Middle frontal gyrus (tissue), 1 donor: ENCODE results near the gene FNBP1.

Experiments used
- DNase-seq: peaks from one replicate; pipeline ENCODE4 v3.0.0-alpha.2; 2015; ENCODE audit warnings: low spot score; ENCODE audit errors: extremely low spot score

Gene FNBP1

DNA sequence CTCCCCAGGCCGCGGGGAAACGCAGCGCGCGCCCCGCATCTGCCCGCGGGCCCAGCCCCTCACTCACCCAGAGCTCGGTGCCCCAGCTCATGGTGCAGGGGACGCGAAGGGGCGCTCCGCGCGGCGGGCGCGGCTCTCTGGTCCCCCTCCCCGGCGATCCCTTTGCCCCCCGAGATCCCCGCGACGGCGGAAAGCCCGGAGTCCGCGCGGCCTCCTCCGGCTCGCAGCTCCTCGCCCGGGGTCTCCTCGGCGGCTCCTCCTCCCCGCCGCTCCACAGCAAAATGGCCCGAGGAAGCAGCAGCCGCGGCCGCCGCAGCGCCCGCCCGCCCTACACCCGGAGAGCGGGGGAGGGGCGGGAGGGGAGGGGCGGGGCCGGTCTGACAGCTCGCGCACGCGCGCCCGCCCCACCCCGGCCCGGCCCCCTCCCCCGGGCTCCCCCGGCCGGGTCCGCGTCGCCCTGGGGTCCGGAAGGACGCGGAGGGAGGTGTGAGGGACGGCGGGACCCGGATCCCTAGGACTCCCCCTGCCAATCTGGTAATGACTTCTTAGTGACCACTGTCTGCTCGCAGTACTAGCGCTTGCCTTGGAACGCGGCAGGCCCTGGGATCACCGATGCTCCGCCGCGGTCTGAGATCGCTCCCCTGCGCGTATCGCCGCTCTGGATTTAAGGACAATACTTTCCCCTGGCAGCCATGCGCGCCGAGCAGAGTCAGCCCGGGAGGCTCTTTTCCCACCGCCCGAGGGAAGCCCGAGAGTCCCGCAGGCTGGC, at the start of gene FNBP1:
FNBP1 (minus strand) TSS at position 305 of the 769 bp plus-strand sequence; CDS start at position 91, 214 bp downstream.
- peak; percentile 45 for DNase-seq

- DNase-seq: no peak
Measured at GRCh38 chr9:130090915-130091314, 47.9 kb upstream of the FNBP1 start.

- no peak for DNase-seq
Measured at GRCh38 chr9:130089141-130089540, 46.2 kb upstream of the FNBP1 start.

DNA sequence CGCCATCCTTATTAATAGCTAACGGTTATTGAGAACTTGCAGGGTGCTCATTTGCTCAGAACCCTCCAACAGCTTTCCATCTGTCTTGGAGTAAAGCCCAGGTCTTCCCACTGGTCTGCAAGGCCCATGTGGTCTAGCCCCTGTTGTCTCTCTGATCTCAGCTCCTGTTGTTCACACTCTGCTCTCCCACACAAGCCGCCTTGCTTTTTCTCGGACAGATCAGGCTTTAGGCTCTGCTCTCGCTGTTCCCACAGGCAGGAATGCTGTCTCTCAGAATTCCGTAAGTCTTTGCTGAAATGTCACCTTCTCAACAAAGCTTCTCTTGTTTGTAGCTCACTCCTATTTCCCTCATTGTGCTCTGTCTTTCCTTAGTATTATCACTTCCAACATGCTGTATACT, 45.1 kb upstream of the FNBP1 start:
- no peak for DNase-seq

DNA sequence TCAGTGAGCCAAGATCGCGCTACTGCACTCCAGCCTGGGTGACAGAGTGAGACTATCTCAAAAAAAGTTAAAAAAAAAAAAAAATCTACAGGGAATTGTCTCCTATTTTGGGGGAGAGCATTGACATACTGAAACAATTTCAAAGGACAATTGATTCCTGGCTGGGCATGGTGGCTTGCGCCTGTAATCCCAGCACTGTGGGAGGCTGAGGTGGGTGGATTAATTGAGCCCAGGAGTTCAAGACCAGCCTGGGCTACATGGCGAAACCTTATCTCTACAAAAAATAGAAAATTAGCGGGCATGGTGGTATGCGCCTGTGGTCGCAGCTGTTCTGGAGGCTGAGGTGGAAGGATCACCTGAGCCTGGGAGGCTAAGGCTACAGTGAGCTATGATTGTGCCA, 41.3 kb upstream of the FNBP1 start:
- no peak for DNase-seq

DNA sequence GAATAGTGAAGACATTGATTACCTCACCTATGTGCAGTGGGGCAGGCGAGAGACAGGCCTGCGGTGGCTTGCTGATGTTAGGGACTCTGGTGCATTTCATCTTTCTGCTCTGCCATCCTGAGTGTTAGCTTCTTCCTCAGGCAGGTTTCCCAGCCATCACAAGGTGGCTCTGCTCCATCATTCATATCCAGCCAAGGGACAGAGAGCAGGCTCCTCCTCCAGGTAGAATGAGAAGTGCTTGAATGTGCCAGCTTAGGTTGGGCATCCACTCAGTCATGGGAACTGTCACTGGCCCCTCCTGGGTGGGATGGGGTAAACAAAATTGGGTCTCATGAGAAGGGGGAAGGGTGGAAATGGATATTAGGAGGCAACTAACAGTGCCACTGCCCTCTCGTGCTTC, 35.6 kb upstream of the FNBP1 start:
- DNase-seq: no peak

GRCh38 chr9:130073373-130073772, 30.4 kb upstream of the FNBP1 start:
- DNase-seq: no peak

DNA sequence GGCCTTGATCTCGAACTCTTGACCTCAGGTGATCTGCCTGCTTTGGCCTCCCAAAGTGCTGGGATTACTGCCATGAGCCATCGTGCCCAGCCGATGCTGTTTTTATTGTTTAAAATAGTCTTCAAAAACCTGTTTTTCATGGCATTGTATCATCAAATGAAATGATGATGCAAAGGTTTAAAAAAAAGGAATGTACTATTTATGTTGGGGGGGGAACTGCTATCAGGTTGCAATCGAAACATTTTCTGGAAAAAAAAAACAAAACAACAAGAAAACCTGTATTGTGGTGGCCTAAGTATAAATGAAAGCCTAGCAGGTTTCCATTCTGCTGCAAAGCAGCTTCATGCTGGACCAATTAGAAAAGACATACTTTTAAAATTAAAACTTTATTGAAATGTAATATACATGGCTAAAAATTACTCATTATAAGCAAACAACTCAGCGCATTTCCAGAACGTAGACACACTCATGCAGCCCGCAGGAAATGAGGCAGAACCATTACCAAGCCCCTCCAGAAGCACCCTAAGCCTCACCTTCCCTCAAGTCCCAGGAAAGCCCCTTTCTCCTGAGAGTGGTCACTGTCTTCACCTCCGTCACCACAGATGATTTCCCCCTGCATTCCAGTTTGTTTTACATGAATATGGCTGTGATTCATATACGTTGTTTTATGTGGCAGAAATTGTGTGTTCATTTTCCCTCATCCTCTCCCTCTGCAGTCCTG, 29.7 kb upstream of the FNBP1 start:
- no peak for DNase-seq

GRCh38 chr9:130069048-130069447, 26.1 kb upstream of the FNBP1 start:
- no peak for DNase-seq

DNA sequence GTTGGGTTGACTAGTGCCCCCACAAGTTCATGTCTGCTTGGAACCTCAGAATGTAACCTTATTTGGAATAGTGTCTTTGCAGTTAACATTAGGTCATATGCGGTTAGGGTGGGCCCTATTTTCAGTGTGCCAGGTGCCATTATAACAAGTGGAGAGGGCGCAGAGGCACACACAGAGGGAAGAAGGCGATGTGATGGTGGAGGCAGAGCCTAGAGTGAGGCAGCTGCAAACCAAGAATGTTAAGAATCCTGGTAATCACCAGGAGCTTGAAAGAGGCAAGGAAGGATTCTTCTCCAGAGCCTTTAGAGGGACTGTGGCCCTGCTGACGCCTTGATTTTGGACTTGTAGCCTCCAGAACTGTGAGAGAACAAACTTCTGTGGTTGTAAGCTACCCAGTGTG, 21.6 kb upstream of the FNBP1 start:
- DNase-seq: no peak

- DNase-seq: no peak
Measured at GRCh38 chr9:130062750-130063149, 19.8 kb upstream of the FNBP1 start.

DNA sequence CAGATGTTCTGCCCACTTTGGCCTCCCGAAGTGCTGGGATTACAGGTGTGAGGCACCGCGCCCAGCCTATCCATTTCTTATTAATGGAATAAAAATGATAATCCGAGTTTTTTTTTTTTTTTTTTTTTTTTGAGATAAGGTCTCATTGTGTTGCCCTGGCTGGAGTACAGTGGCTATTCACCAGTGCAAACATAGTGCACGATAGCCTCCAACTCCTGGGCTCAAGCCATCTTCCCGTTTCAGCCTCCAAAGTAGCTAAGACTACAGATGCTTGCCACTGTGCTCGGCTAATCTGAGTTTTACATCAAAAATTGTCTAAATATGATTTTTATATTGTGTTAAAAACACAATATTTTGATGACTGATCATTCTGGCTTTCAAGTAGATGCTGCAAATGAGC, 17.3 kb upstream of the FNBP1 start:
- no peak for DNase-seq

- DNase-seq: no peak
Measured at GRCh38 chr9:130058887-130059286, 15.9 kb upstream of the FNBP1 start.

DNA sequence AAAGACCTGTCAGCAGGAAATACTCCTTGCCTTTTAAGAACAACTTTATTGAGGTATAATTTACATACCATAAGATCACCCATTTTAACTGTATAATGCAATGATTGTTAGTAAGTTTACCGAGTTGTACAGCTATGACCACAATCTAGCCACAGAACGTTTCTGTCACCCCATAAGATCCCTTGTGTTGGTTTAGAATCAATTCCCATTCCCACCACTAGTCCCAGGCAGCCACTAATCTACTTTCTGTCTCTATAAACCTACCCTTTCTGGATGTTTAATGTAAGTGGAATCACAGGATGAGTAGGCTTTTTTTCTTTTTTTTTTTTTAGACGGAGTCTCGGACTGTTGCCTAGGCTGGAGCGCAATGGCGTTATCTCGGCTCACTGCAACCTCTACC, 15.2 kb upstream of the FNBP1 start:
- no peak for DNase-seq

- no peak for DNase-seq
Measured at GRCh38 chr9:130054820-130055219, 11.8 kb upstream of the FNBP1 start.

DNA sequence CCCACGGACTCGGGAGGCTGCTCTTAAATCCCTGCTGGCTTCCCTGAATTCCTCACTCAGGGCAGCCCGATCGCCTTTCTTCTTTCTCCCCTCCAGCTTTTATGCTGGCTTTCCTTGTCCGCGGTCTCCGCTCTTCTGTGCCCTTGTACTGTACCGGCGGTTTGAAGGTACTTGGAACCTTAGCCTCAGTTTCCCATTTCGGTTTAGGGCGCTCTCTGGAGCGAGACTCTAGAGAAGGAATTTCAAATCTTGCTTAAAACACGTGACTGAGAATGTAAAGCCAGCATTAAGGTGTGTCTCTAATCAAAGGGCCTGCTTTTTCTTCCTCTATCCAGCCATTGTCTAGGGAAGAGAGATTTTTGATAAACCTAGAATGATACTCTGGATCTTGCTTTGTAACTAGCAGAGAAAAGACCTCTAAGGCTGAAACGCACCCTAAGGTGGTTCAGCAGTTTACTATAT, 11.4 kb upstream of the FNBP1 start:
- no peak for DNase-seq

DNA sequence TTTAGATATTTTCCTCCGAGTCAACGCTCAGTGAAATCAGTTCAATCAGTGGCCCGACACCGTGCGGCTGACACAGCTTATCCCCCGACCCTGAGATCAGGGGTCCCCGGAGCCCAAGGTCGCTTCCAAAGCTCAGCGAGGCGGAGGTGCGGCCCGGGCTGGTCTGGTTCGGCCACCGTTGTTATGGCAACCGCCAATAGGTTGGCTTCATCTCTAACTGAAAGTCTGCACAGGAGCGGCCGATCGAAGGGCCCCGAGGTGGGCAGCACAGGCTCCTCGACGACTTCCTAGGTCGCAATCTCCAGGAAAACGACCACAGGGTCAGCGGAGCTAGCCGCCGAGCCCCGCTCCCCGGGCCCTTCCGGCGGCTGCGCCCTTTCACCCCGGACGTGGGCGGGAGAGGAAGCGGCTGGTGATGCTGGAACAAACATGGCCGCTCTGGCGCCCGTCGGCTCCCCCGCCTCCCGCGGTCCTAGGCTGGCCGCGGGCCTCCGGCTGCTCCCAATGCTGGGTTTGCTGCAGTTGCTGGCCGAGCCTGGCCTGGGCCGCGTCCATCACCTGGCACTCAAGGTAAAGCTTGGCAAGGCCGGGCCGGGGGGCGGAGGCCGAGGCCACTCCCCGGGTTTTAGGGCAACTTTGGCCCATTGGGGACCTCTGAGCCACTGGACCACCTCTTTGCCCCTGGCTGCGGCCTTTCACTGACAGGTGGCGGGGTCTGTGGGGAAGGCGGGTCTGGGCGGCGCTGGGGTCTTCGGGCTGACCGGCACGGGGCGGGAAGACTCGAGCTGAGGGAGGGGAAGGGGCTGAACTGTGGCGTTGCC, 10.7 kb upstream of the FNBP1 start, which contains the start of gene GPR107:
GPR107 (plus strand) TSS at position 403 of the 821 bp plus-strand sequence; CDS start at position 430, 27 bp downstream.
- peak; percentile 78 for DNase-seq

GRCh38 chr9:130053109-130053503, 10.1 kb upstream of the FNBP1 start:
- no peak for DNase-seq

DNA sequence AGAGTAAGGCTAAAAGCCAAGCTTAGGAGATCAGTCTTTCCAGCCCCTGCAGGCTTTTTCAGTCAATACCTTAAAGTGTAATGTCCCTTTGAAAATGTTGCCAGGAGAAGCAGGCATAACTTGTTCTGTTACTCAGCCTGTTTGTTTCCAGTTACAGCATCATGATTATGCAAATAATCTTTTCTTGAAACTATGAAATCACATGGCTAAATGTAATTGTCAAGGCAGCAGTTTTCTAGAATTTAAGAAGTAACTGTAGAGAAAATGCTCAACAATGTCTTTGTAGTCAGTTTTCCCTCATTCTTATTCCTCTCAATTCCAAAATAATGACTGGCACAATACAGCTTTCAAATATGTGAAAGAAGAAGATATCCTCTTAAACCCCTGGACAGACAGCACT, 8.9 kb upstream of the FNBP1 start:
- DNase-seq: no peak

- no peak for DNase-seq
Measured at GRCh38 chr9:130050462-130050861, 7.5 kb upstream of the FNBP1 start.

GRCh38 chr9:130049431-130050210, 6.6 kb upstream of the FNBP1 start:
- no peak for DNase-seq
